ENCODE results near the gene MED12L. TPM values are rescaled to one million over a fixed set of nuclear protein-coding genes. Genes with fewer than 3 reads are reported as not detected.

MED12L gene
- total and polyA plus RNA-seq, 10 of the 15 experiments (the other 5 are each of a cell fraction or from before 2014, with no cell fraction given) = 0.01 to 0.06 (median 0.03) TPM; not detected in 2

- in situ Hi-C loops (cut with MboI) = no loop called here
- no peaks in the 10 kb centered on the region for H3K4me1 ChIP-seq (ENCODE audit: control insufficient read depth, insufficient read depth, low read length)
- no peaks in the 10 kb centered on the region for H3K36me3 ChIP-seq (ENCODE audit: control insufficient read depth in 2 of 2, insufficient read depth in 2 of 2, low read length in 1 of 2)
- H3K4me3 ChIP-seq = no peak overlapping the region
- no peaks in the 10 kb centered on the region for H3K79me2 ChIP-seq (ENCODE audit: control insufficient read depth, insufficient read depth, low read length)
- TF ChIP-seq JUNB (IDR thresholded peaks at IDR 0.05) (no peak), CEBPZ (IDR thresholded peaks at IDR 0.05; ENCODE audit: low read depth, low read length) (no peak), ZBTB40 (IDR thresholded peaks at IDR 0.05; ENCODE audit: borderline replicate concordance) (no peak)
- ATAC-seq (no peak), FAIRE-seq (no peak), DNase-seq (ENCODE audit: low read depth, low spot score) (no peak)
- RAD21 ChIA-PET (ENCODE audit: unreplicated experiment) = no interaction called here
- BruUV-seq (replicated peaks) = no TSS peak
- H3K4me2 ChIP-seq (ENCODE audit: control insufficient read depth, insufficient read depth) = no peak overlapping the region
- H3K9ac ChIP-seq (ENCODE audit: control insufficient read depth, insufficient read depth, low read length) = no peak overlapping the region
- POLR2A ChIA-PET = no interaction called here
- WGBS (ENCODE audit: insufficient coverage, insufficient replicate concordance, low lambda C conversion rate, missing lambda C conversion rate) = 43% methylated on average over 2 of the region's 2 CpGs
- SMC1A ChIA-PET (ENCODE audit: uncharacterized antibody, unreplicated experiment) = interaction anchor here (0.8 kb wide), 1 partner anchor 21 kb away, joined by 4 read pairs; no protein-coding TSS in a partner anchor
- no peaks in the 10 kb centered on the region for H4K20me1 ChIP-seq (ENCODE audit: control insufficient read depth, insufficient read depth)
- no peak overlapping the region for H3K27ac ChIP-seq (ENCODE audit: control insufficient read depth, insufficient read depth)
- no peaks in the 10 kb centered on the region for H3K9me3 ChIP-seq (replicated peaks; ENCODE audit: control insufficient read depth, insufficient read depth, low read length)
- CTCF ChIA-PET = no interaction called here
- intact Hi-C loops (cut with micrococcal nuclease; ENCODE audit: unreplicated experiment) = no loop called here
- H2AFZ ChIP-seq (ENCODE audit: control insufficient read depth, low read depth, low read length) = no peak overlapping the region
- peaks cover 0 to 3% of the 10 kb centered on the region in 2 experiments; a peak in 1 of 4 replicates for H3K27me3 ChIP-seq (replicated peaks in 1 of 2; ENCODE audit: control insufficient read depth in 2 of 2, insufficient read depth in 2 of 2, low read length in 1 of 2)
These were observed 35.6 kb downstream of the MED12L start for GRCh38 chr3:151121016-151121415.

Measured in GM12878 (cell line).